NCI-H1105 treated with DMSO at 0.1 percent for 48 hours (cell line): Measurements from ENCODE around the gene PAX9.

Source experiments
- DNase-seq: peaks from one replicate; lab custom pipeline; 2025; lab: John Stamatoyannopoulos, UW

PAX9 gene

DNA sequence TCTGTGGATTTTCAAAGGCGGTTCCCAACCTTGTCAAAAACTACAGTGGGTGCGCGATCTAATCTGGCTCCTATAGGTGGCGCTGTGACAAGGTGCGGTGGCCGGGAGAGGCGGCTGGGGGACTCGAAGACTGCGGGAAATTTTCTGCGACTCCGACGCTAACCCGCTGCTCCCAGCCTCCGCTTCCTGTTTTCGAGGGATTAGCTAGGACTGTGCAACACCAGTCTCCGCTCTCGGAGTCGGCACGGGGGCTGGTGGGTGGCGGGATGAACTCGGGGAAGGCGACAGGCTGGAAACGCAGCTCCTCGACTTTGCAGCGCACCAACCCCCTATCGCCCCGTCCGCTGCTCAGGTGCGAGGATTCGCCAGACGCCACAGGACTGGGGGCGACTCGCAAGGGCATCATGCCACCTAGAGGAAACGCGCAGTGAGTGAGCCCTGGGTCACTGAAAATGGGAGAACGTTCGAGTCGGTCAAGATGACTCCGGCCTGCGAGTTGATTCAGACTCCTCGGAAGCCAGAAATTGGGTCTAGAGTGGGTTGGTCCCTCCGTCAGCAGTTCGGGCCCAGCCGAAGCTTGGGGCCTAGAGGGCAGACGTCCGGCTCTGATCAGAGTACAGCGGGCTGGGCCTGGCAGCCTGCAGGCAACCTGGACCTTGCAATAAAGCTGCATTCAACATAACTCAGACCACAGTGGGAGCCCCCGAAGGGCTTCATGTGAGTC is 5.5 kb upstream of the PAX9 start:
- DNase-seq, result no peak

DNA sequence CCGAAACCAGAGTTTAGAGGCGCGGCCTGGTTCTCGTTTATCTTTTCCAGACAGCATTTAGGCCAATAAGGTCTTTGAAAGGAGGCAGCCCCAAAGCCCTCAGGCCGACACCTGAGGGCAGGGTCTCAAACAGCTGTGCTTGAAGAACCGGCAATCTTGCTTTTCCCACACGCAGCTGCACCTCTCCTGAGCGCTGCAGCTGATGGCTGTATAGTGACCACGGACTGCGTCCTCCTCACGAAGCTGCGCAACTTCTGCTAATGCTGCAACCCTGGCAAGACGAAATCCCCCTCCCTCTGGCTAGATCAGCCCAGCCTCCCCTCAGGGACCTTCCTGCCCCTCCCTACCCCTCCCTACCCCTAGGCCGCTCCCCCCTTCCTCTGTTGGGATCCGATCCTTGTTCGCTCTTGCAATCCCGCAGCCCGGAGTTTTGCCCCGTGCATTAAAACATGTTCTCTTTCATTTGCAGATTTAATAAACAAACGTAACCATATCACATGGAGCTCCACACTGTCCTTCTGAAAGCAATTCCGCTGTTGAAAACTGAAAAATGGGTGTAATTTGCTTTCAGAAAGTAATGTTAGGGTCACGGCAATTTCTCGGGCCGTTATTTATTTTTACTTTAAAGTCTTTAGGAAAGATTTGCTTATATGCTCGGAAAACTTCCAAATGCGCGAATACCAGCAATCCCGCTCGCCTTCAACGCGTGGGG is 4.8 kb upstream of the PAX9 start:
- DNase-seq, result no peak

DNA sequence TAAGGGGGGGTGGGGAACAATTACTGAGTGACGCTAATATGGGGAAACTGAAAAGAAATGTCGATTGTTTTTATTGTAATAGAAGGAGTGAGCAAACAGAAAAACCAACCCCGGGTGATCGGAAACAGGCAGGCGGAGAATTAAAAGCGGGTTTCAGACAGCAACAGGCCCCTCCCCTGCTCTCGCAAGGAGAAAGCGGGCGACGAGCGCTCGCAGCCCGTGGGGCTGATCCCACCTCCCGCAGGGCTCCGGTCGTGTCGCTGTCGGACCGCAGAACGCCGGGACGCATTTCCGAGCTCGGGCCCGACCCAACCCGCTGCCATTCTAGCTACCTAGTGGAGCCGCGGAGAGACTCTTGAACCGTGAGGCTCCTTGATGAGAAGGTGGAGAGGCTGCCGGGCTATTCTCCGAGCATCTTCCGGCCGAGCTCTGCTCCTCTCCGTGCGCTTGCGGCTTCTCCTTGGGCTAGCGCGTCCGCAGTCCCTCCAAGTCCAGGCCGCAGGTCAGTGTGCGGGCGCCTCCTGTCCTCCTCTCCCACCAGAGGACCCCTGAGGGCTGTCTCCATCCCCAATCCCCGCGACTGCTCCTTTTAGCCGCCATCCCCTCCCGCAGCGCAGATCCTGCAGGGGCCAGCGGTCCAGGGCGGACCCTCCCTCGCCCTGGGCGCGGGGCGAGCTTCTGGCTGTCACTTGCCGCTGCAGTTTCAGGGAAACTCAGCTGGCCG is 4.1 kb upstream of the PAX9 start:
- no peak for DNase-seq

DNA sequence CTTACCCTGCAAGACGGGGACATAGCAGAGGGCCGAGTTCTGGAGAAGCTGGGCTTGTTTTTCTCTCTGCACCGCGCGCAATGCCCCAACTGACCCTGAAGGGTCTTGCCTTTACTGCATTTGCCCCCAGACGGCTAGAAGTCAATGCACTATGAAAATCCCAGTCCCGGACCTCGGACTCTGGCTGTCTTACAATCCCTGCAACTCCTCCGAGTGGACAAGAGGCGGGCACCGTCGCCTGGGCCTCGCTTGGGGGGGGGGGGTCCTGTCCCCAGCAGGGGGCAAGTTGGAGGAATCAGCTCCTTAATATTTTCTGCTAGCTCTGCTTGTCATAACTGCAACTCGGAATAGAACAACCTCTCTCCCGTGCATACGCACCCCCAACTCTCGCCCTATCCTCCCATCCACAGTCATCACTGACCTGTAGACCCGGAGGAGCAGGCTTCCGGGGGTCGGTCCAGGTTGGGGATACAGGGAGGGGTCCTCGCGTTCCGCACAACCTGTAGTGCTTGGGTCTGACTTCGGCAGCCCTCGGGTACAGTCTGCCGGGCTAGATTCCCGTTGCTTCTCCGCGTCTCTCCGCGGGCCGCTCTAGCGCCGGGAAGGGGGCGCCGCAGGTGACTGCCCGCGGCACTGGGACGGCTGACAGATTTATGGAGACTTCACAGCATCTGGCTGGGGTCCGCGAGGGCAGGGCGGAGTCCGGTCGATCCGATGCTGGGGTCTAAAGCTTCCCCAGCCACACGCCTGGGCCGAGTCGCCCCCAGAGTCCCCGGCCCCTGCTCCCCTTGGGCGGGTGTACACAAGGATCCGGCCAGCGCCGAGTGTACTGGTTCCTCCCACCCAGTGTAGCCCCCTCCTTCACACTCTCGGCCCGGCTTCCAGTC is 3.3 kb upstream of the PAX9 start:
- DNase-seq, result no peak

DNA sequence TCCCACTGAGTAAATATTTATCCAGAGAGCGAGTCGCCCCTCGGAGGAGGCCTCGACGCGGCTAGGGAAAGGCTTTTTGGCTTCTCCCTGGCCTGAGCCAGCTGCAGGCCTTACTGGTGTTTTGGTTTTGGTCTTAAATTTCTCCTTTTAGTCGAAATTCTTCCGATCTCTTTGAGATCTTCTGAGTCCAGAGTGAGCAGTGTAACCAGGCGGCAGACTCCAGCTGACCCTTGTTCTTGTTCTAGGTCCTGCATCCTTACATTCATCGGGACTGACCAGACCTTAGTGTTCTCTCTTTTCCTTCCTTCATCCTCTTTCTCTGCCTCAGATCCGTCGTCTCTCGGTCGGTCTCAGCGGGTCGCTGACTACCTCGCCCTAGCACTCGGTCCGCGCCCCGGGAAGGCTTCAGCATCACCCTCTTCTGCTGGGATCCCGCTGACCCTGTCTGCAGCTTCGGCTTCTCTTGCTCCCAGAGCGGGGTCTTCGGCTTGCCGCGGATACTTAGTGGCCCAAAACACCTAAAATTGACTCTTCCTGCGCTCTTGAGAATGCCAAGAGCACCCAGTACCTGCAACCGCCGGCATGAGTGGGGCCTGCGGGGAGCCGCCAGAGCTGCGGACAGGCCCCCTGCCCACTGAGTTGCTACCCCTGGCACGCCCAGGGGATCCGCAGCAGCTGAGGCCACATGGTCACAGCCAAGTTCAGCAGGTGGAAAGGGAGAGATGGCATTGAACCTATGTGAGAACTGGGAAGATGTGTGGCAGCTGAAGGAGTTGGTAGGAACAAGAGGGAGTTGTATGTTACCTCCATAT is 2.4 kb upstream of the PAX9 start:
- no peak for DNase-seq

DNA sequence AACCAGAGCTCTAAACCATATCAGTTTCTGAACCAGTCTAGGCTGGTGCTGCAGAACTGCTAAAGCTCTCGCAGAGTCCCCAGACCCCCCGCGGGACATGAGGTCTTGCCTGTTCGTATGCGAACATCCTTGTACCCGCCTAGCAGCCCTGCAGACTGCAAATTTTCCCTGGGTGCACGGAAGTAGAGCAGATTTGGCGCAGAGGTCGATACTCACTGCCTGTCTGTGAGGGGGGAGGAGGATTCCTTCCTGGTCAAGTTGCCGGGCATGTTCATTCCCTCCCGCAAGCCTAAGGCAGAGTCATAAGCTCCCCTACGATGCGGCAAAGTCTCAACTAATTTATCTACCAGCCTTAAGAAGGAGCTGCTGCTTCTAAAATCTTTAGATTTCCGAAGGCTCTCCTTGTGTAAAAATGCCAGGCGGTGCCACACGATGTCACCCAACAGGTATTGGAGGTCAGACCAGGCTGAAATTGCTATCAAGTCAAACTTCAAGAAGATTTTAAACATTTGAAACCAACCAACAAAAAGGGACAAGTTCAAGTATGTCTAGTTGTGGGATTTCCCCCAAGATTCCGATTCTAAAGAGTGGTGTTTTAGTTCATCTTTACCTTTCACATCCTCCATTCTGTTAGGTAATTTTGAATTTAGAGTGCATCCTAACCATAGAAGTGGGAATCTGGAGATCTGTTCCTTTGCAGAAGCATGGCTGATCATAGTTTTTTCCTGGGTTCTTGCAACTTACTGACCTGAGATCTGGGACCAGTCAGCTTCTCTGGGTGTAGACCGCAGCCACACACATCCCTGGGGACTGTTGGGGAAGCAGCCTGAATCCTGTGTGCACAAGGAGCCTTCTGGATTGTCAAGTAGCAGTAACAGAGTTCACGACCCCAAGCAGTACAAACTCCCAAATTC is 1.6 kb upstream of the PAX9 start:
- DNase-seq, result no peak

DNA sequence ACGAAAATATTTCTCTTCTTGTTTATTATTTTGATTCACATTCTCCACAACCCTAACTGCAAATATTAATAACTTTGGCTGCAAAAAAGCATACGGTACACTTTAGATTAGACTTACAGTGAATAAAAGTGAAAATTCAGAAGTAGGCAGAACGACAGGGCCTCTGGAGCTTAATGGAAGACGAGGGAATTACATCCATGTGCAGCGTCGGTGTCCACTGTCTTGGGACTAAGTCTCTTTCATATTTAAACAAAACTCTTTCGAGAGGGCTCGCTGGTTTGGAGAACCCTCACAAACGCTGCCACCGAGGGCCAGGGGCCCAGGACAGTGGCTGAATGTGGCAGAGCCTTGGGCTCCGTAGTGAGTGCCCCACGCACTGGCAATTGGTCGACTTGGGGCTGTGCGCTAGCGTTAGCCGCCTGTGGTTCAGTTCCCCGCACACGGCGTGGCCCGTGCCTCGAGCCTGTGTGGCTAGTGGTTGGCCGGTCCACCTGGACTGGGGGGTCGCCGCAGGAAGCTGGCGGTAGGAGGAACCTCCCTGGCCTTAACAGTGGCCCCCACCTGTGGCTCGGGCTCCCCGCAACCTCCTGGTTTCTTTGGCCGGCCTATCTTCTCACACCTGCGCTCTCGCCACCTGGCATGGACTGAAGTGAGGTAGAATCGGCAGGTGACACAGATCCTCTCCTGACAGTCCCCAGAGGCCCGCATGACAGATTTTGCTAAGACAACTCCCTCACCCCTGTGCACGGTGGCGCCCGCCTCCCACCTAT is 739 bp upstream of the PAX9 start:
- peak; percentile 76 for DNase-seq

DNA sequence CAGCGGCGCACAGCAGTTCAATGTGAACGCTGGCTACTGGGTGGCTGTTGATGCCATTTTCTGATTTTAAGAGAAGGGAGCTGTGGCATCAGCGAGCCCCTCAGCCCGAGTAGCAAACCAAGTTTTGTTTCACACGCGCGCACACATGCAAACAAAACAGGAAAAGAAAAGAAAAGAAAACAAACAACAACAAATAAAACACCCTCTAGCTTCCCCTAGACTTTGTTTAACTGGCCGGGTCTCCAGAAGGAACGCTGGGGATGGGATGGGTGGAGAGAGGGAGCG is 540 bp downstream of the PAX9 start:
- DNase-seq, result no peak

DNA sequence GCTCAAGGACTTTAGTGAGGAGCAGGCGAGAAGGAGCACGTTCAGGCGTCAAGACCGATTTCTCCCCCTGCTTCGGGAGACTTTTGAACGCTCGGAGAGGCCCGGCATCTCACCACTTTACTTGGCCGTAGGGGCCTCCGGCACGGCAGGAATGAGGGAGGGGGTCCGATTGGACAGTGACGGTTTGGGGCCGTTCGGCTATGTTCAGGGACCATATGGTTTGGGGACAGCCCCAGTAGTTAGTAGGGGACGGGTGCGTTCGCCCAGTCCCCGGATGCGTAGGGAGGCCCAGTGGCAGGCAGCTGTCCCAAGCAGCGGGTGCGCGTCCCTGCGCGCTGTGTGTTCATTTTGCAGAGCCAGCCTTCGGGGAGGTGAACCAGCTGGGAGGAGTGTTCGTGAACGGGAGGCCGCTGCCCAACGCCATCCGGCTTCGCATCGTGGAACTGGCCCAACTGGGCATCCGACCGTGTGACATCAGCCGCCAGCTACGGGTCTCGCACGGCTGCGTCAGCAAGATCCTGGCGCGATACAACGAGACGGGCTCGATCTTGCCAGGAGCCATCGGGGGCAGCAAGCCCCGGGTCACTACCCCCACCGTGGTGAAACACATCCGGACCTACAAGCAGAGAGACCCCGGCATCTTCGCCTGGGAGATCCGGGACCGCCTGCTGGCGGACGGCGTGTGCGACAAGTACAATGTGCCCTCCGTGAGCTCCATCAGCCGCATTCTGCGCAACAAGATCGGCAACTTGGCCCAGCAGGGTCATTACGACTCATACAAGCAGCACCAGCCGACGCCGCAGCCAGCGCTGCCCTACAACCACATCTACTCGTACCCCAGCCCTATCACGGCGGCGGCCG is 1.1 kb downstream of the PAX9 start:
- DNase-seq, result peak; percentile 59

DNA sequence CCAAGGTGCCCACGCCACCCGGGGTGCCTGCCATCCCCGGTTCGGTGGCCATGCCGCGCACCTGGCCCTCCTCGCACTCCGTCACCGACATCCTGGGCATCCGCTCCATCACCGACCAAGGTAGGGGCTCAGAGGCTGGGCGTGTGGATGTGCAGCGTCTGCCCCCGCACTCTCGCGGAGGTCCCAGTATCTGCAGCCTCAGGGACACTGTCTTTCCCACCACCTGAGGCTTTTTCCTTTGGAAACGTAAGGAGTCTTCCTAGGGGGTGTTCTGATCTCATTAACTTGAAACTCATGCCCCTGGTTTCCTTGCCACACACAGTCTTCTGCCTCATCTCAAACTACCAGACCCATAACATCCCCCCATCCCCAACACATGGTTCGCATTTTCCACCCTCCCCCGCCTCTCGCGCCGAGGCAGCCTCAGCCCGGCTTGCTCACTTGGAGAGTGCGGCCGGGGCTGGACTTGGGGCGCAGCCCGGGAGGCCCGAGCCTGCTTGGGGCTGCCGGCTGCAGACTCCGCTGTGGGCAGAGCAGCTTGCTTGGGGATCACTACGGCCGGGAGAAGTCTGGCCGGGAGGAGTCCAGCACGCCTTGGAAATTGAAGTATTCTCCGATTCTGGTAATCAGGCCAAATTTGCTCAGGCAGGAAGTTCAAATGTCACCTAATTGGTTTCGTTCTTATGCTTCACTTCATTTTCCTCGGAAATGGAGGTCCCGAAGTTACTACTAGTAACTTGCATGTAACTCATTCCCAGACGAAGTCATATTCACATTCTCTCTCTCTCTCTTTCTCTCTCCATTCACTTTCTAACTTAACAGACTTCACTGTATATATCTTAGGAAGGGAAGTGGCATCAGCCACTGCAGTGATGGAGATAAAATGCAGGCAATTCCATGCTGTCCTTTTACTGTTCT is 2.0 kb downstream of the PAX9 start:
- DNase-seq, result peak; percentile 18

DNA sequence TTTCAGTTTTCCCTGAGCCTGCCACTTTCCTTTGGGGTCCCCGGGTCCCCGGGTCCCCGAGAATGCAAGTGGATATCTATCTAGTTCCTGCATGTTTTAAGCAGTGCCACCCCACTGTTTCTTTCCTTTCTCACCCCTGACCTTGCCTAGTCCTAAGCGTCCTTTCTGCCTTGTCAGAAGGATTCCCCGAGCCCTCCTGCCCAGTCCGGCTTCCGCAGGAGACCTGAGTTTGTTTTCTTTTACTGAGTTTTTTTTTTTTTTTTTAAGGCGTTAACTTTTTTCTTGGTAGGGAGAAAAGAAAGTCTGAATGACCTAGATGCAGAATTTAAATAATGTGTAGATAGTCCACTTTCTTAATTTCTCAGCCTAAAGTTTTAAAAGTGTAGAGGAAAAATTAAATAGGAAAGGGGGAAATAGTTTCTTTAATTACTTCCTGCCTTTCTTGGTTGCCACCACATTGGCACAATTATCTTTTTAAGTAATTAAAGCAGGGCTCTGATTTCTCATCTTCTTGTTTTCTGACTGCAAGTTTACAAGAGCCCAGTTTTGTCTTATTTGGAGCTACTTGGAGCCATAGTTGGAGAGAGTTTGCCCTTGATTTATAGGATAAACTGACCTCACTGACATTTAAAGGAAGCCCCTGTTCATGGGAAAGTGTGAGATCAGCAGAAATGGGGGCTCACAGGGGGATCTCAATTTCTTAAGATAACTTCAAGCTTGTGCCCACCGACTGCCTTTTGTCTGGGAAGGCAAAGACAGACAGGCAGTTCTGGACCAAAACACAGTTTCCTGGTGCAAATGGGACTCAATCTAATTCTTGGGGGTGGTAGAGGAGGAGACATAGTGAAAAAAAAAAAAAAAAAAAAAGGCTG is 2.9 kb downstream of the PAX9 start:
- DNase-seq, result no peak

DNA sequence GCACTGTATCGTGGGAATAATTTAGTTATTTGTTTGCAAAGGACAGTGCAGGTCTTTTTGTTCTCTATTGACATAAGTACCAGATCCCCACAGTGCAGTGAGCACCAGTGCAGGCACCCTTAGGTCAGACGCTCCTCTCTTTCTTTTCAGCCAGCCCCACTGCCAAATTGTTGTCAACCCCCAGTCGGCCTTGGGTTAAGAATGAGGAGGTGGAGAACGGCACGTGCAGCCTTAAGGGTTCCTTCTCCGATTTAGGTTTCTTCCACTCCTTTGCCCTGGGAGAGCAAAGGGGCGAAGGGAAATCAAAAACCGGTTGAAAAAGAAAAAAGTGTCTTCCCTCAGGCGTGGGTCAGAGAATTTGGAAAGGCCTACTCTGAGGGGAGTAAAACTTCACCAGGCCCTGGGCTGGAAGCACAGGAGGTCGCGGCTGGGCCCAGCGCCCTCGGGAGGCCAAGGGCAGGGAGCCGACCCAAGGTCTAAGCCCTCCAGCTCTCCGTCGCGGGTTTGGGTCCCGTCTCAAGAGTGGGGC is 4.3 kb downstream of the PAX9 start:
- DNase-seq, result no peak

DNA sequence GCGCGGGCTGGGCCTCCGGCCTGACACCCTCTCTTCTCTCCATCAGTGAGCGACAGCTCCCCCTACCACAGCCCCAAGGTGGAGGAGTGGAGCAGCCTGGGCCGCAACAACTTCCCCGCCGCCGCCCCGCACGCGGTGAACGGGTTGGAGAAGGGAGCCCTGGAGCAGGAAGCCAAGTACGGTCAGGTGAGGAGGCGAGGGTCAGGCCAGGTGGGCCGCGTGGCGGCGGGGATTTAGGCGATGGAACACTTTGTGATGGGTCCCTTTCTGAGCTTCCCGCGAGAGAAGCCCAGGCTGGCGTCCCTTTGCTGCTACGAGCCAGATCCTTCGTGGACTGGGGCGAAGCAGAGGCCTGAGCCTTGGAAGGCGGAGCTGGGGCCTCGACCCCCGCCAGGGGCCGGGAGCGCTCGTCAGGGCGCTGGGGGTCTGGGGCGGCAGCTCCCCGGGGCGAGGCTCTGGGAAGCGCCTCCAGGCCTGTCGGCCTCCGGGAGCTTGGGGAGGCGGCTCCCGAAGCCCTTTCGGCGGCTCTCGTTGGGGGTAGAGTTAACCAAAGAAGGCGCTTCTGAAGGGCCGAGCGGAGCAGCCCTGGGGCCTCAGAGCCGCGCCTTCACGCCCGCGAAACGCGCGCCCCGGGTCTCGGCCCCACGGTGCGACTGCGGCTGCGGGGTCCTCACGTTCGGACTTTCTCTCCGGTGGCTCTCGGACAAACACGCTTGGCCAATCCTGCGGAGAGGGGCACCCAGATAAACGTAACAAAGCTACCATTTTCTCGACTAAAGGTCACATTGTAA is 5.0 kb downstream of the PAX9 start:
- no peak for DNase-seq

DNA sequence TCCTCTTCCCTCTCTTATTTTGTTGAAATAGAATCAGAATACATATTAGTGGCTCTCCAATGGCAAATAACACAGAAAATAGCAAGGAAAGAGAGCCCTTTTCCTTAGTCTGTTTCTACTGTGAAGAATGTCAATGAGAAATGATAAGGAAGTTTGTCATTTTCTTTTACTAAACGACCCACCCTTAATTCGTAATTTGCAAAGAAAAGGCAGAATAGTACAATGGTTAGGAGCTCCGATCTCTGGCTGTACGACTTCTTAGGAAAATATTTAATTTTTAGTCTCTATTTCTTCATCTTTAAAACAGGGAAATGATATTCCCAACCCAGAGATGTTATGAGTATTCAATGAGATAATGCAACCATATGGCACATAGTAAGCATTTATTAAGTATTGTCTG is 6.0 kb downstream of the PAX9 start:
- DNase-seq, result no peak

DNA sequence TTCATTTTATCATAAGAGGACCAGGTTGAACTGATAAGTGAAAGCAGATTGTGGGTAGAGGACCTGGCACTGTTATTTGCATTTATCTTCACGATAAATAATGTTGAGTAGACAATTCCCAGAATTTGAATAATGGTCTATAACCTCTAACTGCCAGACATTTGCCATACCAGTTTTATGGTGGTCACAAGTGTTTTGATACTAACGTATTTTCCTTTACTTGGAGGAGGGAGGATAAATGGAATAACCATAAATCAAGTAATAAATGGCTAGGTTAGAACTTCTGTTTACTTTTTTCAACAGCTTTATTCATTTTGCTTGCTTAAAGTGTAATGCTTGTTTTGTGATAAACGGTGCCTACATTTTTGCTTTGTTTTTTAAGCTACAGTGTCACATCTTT is 9.5 kb downstream of the PAX9 start:
- peak; percentile 65 for DNase-seq

DNA sequence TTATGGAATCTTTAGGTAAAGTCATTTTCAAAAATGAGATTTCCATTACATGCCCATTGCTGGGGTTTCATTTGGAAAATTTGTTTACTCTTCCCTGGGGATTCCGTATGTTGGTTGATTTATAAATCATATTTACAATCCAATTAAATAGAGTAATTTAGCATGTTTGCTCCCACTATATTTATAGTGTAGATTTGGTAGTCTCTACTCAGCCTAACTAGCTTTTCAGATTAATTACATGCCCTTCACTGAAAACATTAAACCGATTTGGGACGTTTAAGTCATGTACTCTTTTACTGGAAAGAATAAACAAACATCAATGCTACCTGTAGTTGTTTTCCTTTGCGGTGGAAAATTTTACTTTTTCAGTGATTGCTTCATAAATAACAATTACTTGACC is 10.4 kb downstream of the PAX9 start:
- DNase-seq, result peak; percentile 72
